Left renal cortex interstitium (tissue), 4 donors: ENCODE measurements around the gene DYNC2I2. TPM values are rescaled to one million over a fixed set of nuclear protein-coding genes. Genes with fewer than 3 reads are reported as not detected.

Experiments
- DNase-seq, 4 donors: peaks; one replicate each; pipeline ENCODE4 v3.0.0-alpha.2; 2013; ENCODE audit warnings: low read depth in 4 of 4, low spot score in 2 of 4, missing footprints in 1 of 4
- polyA plus RNA-seq, 4 donors: library from polyadenylated mRNA; unstranded; fragments of 120-200 nt; gene quantifications; one replicate each; pipeline ENCODE4 v1.2.1, GENCODE V29; 2013; ENCODE audit not compliant: insufficient read length in 4 of 4

The DYNC2I2 gene
- polyA plus RNA-seq, 4 donors = 55.5 to 95.5 (median 78.0) TPM

DNA sequence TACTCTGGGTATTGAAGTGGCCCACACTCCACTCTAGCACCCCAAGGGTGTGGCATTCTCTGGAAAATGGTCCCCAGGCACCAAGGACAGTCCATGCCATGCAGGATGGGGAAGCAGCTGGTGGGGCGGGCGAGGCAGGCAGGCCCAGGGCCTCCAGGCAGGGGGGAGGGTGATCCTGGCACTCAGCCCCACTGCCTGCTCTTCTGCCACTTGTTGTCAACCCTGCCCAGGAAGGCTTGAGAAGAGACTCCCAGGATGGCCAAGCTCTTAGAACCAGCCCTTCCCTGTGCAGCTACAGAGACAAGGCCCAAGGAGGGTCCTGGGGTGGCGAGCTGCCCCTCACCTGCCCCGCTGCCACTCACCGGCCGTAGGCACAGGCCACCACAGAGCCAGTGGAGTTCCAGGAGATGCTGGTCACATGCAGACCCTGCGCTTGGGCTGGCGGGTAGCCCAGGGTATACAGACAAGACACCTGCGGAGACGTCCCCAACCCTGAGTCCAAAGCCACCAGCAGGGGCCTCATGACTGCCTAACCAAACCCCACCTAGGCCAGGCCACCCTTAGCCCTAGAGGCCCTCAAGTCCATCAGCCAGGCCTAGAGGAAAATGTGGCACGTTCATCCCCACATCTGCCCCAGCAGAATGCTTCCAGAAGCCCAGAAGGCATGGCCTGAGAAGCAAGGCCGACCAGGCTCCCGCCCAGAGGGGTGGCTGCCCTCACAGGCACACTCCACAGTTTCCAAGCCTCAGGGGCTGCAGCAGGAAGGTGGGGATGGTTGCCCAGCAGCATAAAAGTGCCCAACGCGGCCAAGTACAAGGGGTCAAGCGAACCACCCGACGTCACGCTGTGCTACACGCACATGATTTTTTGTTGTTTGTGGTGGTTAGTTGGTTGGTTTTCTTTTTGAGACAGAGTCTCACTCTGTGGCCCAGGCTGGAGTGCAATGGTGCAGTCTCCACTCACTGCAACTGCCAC, 19.8 kb downstream of the DYNC2I2 start:
- DNase-seq = no peak

GRCh38 chr9:128636024-128636390, 20.6 kb downstream of the DYNC2I2 start:
- no peak for DNase-seq

DNA sequence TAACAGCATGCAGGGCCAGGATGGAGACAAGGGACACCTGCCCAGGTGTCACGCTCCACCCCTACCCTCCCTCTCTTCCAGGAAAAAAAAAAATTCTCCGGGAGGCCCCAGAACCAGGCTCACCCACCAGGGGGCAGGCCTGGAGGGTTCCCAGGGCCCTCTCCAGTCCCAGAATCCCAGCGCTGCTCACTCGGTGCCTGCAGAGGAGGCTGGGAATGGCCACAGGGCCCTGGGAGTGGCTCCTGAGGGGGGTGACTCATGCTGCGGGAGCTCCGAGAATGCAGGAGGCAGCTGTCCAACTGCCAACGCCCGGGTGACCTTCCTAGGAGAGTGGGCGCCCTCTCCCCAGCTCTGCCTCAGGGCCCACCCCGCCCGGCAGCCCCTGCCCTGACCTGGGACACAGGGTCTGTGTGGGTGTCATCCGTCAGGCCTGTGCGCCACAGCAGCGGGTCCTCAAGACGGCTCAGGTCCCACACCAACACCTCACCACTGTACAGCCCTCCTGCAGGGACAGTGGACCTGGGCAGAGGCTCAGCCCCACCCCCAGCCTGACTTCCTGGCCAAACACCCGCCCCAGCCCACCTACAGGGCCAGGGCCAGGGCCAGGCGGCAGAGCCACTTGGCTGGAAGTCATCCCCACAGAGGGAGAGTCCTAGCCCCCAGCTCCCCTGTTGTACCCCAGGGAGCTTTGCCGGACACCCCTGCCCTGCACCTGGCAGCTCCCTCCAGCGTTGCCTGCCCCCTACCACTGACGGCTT, 21.2 kb downstream of the DYNC2I2 start:
- peak in 2 of 4 donors; percentile 22 to 40 for DNase-seq

- DNase-seq = no peak
Observed at GRCh38 chr9:128634651-128635262, 21.9 kb downstream of the DYNC2I2 start.

GRCh38 chr9:128634111-128634510, 22.5 kb downstream of the DYNC2I2 start:
- DNase-seq = no peak

DNA sequence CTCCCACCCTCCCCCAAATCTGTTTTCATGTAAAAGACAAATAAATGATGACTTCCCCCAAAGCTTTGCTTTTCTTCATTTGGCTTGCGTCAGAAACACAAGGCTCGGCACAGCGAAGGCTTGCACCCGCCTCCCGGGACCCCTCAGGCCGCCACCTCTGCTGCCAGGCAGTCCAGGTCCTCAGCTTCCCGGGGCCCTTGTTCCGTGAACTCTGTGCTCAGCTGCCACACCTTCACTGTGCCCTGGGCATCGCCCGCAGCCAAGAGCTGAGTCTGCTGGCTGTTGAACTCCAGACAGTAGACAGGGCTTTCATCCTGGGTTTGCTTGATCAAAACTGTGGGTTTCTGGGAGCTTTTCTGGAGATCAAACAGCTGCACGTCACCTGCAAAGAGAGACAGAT, 23.0 kb downstream of the DYNC2I2 start:
- no peak for DNase-seq

DNA sequence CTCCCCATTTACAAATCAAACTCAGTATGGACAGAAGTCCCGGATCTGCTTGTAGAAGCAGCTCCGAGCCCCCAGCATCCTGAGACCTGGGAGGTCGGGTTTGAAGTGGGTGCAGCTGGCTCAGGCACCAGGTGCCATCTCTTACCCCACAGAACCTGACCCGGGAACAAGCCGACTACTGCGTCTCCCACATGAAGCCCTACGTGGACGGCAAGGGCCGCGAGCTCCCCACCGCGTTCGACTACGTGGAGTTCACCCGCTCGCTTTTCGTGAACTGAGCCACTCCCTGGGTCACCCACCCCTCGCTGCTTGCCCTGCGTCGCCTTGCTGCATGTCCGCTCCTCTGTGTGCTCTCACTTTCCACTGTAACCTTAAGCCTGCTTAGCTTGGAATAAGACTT, 23.6 kb downstream of the DYNC2I2 start:
- no peak for DNase-seq

GRCh38 chr9:128632486-128632885, 24.2 kb downstream of the DYNC2I2 start:
- no peak for DNase-seq

DNA sequence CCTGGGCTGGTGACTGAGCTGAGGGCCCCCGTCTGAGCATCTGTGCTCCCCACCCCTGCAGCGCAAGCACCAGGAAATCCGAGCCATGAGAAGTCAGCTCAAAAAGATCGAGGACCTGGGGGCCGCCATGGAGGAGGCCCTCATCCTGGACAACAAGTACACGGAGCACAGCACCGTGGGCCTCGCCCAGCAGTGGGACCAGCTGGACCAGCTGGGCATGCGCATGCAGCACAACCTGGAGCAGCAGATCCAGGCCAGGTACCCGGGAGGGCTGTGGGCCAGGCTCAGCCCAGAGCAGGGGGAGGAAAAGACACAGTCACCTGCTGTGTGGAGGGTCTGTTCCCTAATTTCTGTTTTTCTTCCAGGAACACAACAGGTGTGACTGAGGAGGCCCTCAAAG, 24.6 kb downstream of the DYNC2I2 start:
- DNase-seq = no peak

GRCh38 chr9:128631636-128632035, 25.0 kb downstream of the DYNC2I2 start:
- DNase-seq = no peak

DNA sequence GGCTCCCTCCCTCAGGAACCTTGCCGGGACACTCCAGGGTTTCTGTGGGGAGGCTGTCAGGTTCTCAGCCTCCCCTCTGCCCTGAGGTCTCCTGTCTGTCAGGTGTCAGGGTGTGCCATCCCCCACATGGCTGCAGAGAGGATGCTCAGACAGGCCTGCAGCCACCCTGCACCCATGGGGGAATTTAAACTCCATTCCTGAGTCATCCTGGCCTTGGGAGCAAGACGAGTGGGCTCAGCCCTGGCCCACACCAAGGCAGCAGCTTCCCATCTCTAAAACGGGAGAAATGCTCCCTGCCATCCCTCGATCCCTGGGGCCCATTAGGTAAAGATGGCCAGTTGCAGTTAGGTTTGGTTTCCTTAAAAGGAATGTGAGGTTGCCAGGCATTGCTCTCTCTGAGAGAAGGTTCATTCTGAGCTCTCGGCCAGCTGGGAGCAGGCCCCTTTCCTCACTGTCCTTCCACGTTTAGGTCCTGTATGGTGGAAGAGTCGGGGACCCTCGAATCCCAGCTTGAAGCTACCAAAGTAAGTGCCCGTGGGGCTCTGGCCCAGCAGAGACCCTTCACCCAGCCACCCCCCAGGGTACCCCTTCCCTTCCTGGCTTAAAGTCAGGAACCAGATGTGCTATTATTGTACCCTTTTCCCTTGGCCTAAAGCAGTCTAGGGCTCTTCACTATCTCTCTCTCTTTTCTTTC, 26.6 kb downstream of the DYNC2I2 start:
- DNase-seq = no peak

DNA sequence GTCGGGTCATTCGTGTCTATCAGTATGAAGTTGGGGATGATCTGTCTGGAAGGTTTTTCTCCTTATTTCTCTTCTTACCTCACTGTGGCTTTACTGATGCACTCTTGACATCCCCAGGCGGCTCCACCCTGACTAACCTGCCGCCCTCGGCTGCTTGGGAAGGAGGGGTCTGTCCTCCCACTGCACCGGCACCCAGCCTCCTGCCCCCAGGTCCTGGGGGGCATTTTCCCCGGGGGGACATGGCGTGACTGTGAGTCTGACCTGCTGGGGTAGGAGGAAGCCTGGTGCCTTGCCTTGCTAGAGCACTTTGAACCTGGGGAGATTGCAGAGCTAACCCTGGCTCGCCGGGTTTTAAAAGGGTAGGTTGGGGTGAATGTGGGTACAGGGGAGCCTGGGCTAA, 27.5 kb downstream of the DYNC2I2 start:
- DNase-seq = no peak

GRCh38 chr9:128628471-128629048, 28.1 kb downstream of the DYNC2I2 start:
- no peak for DNase-seq

DNA sequence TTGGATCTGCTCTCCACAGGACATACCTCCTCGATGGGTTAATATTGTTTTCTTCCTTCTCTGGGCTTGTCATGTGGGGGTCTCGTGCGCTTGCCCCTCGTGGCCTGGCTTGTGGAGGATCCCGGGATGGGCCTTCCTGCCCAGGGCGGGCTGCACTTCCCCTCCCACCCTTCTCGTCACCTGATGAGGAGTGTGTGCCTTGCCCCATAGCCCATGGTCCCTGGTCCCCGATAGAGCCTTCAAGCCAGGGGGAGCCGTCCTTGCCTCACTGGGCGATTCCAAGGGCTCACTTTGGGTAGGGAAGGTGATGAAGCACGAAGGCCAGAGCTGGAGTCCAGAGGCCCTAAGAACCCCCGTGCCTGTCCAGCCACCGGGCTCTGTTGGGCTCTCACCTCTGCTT, 28.7 kb downstream of the DYNC2I2 start:
- DNase-seq = no peak

DNA sequence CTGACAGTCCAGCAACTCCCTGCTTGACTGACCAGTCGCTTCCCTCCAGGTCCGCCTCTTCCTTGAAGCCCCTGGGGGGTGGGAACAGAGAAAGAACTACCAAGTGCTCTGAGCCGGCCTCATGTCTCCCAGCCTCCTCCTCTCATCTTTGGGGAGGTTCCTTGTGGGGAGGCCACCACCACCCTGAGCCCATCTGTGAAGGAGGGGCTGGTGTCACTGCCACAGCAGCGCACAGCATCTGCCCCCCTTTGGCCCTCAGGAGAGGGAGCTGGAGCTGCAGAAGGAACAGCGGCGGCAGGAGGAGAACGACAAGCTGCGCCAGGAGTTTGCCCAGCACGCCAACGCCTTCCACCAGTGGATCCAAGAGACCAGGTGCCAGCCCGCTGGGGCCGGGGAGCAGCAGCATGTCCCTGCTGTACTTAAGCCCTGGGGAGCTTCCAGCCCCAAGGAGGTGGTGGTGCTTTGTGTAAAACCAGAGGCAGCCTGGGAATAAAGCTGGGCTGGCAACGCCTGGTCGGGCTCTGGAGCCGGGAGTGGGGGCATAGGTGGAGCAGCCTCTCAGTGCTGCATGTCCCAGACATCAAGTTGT, 29.4 kb downstream of the DYNC2I2 start:
- DNase-seq = no peak

DNA sequence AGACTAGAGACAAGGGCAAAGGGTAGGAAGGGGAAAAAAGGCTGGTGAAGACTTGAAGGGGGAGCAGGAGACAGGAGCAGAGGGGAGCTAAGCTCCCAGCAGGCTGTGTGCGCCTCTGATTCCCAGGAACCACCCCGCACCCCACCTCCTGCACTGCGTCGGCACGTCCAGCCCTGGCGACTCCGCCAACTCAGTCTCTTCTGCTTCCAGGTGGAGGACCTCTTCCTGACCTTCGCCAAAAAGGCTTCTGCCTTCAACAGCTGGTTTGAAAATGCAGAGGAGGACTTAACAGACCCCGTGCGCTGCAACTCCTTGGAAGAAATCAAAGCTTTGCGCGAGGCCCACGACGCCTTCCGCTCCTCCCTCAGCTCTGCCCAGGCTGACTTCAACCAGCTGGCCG, 30.5 kb downstream of the DYNC2I2 start:
- DNase-seq = no peak

DNA sequence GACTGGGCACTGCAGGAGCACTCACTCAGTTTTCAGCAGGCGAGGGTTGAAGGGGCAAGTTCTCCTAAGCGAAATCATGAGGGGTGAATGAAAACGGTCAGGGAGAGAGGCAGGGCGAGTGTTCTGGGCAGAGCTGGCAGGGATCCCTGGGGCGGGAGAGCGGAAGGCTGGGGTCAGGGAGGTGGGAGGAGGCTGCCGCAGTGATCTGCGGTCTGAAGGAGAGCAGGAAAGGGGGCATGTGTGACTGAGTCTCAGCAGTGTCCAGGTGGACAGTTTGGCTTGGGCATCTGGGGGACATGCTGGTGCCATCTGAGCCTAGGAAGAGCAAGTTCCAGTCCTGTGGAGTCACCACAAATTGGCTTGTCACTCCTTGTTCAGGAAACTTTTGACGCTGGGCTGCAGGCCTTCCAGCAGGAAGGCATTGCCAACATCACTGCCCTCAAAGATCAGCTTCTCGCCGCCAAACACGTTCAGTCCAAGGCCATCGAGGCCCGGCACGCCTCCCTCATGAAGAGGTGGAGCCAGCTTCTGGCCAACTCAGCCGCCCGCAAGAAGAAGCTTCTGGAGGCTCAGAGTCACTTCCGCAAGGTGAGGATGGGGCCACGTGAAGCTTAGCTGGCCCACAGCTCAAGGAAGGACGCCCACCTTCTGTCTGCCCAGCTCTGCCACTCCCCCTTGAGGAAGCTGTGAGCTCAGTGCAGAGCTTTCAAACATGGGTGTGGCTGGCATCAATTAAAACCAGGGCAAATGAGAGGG, 31.1 kb downstream of the DYNC2I2 start:
- DNase-seq = no peak

DNA sequence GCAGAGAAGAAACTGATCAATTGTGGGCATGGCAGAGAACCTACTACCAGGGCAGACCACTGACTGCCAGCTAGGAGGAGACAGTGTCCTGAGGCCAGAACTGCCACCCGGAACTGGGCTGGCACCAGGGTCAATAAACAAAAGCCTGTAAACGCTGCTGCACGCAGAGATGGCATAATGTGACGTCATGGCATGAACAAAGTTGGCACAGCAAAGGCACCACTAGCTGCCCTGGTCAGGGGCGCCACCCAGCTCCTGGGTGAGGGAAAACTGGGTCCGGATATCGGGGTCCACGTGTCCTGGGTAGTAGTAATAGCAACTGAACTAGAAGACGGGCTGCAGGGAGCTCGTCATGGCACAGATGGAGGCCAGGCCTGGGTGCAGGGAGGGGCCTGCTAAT, 32.1 kb downstream of the DYNC2I2 start:
- no peak for DNase-seq

GRCh38 chr9:128621730-128622455, 34.8 kb downstream of the DYNC2I2 start:
- no peak for DNase-seq
